B cell (primary cell): Measurements from ENCODE around the gene PDCD11.

ENCODE experiments used
- CTCF ChIP-seq: fragments of 200-600 bp; IDR thresholded peaks from one replicate; pipeline ENCODE4 v1.8.0; 2022; ENCODE audit warnings: antibody characterized with exemption, mild to moderate bottlenecking
- EZH2 ChIP-seq: IDR thresholded peaks from 2 replicates; pipeline ENCODE4 v1.6.1; 2012; ENCODE audit warnings: borderline replicate concordance, low read depth, mild to moderate bottlenecking, moderate library complexity, low read length; ENCODE audit not compliant: insufficient read depth, poor library complexity, severe bottlenecking

GRCh38 chr10:103481974-103482531, 85.6 kb downstream of the PDCD11 start:
- TF ChIP-seq CTCF = peak; percentile 81
- TF ChIP-seq EZH2 = no peak
